Skeletal muscle cell (primary cell): ENCODE data around the gene TMEM14C.

ENCODE experiments used
- DNase-seq: peaks from one replicate; pipeline ENCODE4 v3.0.0-alpha.2; 2010; ENCODE audit warnings: low read depth
- H3K4me3 ChIP-seq: 2 replicates; pipeline ENCODE4 v1.5.1; 2011; ENCODE audit warnings: low read depth, mild to moderate bottlenecking, control low read depth, low read length, moderate library complexity

TMEM14C gene

GRCh38 chr6:10722820-10723566, at the start of gene TMEM14C:
TSS of gene TMEM14C (plus strand) at chr6:10723070. CDS start at chr6:10724614, 1,544 bp downstream.
- H3K4me3 ChIP-seq: peak within 1 kb of the TSS; percentile 76
- peak; percentile 98 for DNase-seq

- no peak for DNase-seq
- H3K4me3 ChIP-seq: no peak overlapping the region
Measured at GRCh38 chr6:10676403-10676802, 46.5 kb upstream of the TMEM14C start.

GRCh38 chr6:10678456-10678855, 44.4 kb upstream of the TMEM14C start:
- no peak overlapping the region for H3K4me3 ChIP-seq
- DNase-seq: no peak

- no peak for DNase-seq
- no peak overlapping the region for H3K4me3 ChIP-seq
Measured at GRCh38 chr6:10681795-10682194, 41.1 kb upstream of the TMEM14C start.

GRCh38 chr6:10682355-10682988, 40.4 kb upstream of the TMEM14C start:
- no peak overlapping the region for H3K4me3 ChIP-seq
- no peak for DNase-seq

GRCh38 chr6:10684618-10685017, 38.3 kb upstream of the TMEM14C start:
- H3K4me3 ChIP-seq: no peak overlapping the region
- no peak for DNase-seq

- no peak for DNase-seq
Measured at GRCh38 chr6:10685092-10685915, 37.6 kb upstream of the TMEM14C start.

GRCh38 chr6:10686901-10687300, 36.0 kb upstream of the TMEM14C start:
- no peak overlapping the region for H3K4me3 ChIP-seq
- no peak for DNase-seq

More at GRCh38 chr6:10685092-10685915, 37.6 kb upstream of the TMEM14C start:
- no peak overlapping the region for H3K4me3 ChIP-seq

GRCh38 chr6:10687582-10687981, 35.3 kb upstream of the TMEM14C start:
- no peak overlapping the region for H3K4me3 ChIP-seq
- no peak for DNase-seq

GRCh38 chr6:10690651-10691445, 32.0 kb upstream of the TMEM14C start:
- H3K4me3 ChIP-seq: no peak overlapping the region
- DNase-seq: no peak

- H3K4me3 ChIP-seq: peak overlapping the region; percentile 96
- DNase-seq: no peak
Measured at GRCh38 chr6:10692965-10693538, 29.8 kb upstream of the TMEM14C start.

- peak; percentile 75 for DNase-seq
- peak within 1 kb of the TSS; percentile 96 for H3K4me3 ChIP-seq
Measured at GRCh38 chr6:10694302-10695085, 28.4 kb upstream of the TMEM14C start, which contains the start of the genes C6orf52 and PAK1IP1. TSS of gene C6orf52 (minus strand) at chr6:10694616. CDS start at chr6:10687550, 7,066 bp downstream. TSS of gene PAK1IP1 (plus strand) at chr6:10694972. CDS start at chr6:10694986, 14 bp downstream.

GRCh38 chr6:10695086-10695657, 27.7 kb upstream of the TMEM14C start:
- DNase-seq: no peak
- peak overlapping the region; percentile 96 for H3K4me3 ChIP-seq

GRCh38 chr6:10696655-10697054, 26.2 kb upstream of the TMEM14C start:
- H3K4me3 ChIP-seq: no peak overlapping the region
- DNase-seq: no peak

- no peak overlapping the region for H3K4me3 ChIP-seq
- DNase-seq: no peak
Measured at GRCh38 chr6:10713962-10714361, 8.9 kb upstream of the TMEM14C start.

- peak overlapping the region; percentile 52 for H3K4me3 ChIP-seq
- no peak for DNase-seq
Measured at GRCh38 chr6:10719296-10719963, 3.4 kb upstream of the TMEM14C start.

GRCh38 chr6:10719964-10720264, 3.0 kb upstream of the TMEM14C start:
- H3K4me3 ChIP-seq: peak overlapping the region; percentile 52
- DNase-seq: no peak
